RPMI8226 (cell line): ENCODE results near the gene DUS1L.

ENCODE experiments used
- DNase-seq: peaks from one replicate; pipeline ENCODE4 v3.0.0-alpha.2; 2015

DUS1L gene

GRCh38 chr17:82010575-82011525 is 54.8 kb downstream of the DUS1L start:
- no peak for DNase-seq

- no peak for DNase-seq
Measured at GRCh38 chr17:82009413-82009812, 56.2 kb downstream of the DUS1L start.

- no peak for DNase-seq
Measured at GRCh38 chr17:82008941-82009405, 56.6 kb downstream of the DUS1L start.

- DNase-seq, result no peak
Measured at GRCh38 chr17:82008258-82008940, 57.2 kb downstream of the DUS1L start.
